ENCODE data around the gene HIP1R.

The HIP1R gene

GRCh38 chr12:122846622-122847515 lies 11.6 kb downstream of the HIP1R start:
- no peak for DNase-seq (ENCODE audit: low read depth, low spot score)
- no peak overlapping the region for H3K4me3 ChIP-seq (ENCODE audit: low read length)

- no peak overlapping the region for H3K4me3 ChIP-seq (ENCODE audit: low read length)
- DNase-seq (ENCODE audit: low read depth, low spot score), result no peak
These were observed 12.2 kb downstream of the HIP1R start for GRCh38 chr12:122847516-122847836.

GRCh38 chr12:122847921-122848421 lies 12.7 kb downstream of the HIP1R start:
- no peak for DNase-seq (ENCODE audit: low read depth, low spot score)
- H3K4me3 ChIP-seq (ENCODE audit: low read length), result no peak overlapping the region

- DNase-seq (ENCODE audit: low read depth, low spot score), result no peak
- no peak overlapping the region for H3K4me3 ChIP-seq (ENCODE audit: low read length)
These were observed 13.5 kb downstream of the HIP1R start for GRCh38 chr12:122848471-122849351.

GRCh38 chr12:122849352-122850047 lies 14.2 kb downstream of the HIP1R start:
- DNase-seq (ENCODE audit: low read depth, low spot score), result no peak
- H3K4me3 ChIP-seq (ENCODE audit: low read length), result no peak overlapping the region

- no peak overlapping the region for H3K4me3 ChIP-seq (ENCODE audit: low read length)
- DNase-seq (ENCODE audit: low read depth, low spot score), result no peak
These were observed 14.8 kb downstream of the HIP1R start for GRCh38 chr12:122850048-122850445.

GRCh38 chr12:122850695-122851350 lies 15.6 kb downstream of the HIP1R start:
- no peak for DNase-seq (ENCODE audit: low read depth, low spot score)
- no peak overlapping the region for H3K4me3 ChIP-seq (ENCODE audit: low read length)

GRCh38 chr12:122851820-122852219 lies 16.6 kb downstream of the HIP1R start:
- no peak overlapping the region for H3K4me3 ChIP-seq (ENCODE audit: low read length)
- no peak for DNase-seq (ENCODE audit: low read depth, low spot score)

- no peak for DNase-seq (ENCODE audit: low read depth, low spot score)
- no peak overlapping the region for H3K4me3 ChIP-seq (ENCODE audit: low read length)
These were observed 17.3 kb downstream of the HIP1R start for GRCh38 chr12:122852336-122853275.

GRCh38 chr12:122853582-122854245 lies 18.5 kb downstream of the HIP1R start:
- no peak overlapping the region for H3K4me3 ChIP-seq (ENCODE audit: low read length)
- no peak for DNase-seq (ENCODE audit: low read depth, low spot score)

GRCh38 chr12:122854554-122854953 lies 19.3 kb downstream of the HIP1R start:
- H3K4me3 ChIP-seq (ENCODE audit: low read length), result no peak overlapping the region
- DNase-seq (ENCODE audit: low read depth, low spot score), result no peak

- DNase-seq (ENCODE audit: low read depth, low spot score), result no peak
- no peak overlapping the region for H3K4me3 ChIP-seq (ENCODE audit: low read length)
These were observed 20.0 kb downstream of the HIP1R start for GRCh38 chr12:122855071-122855829.

GRCh38 chr12:122855928-122856831 lies 20.9 kb downstream of the HIP1R start:
- H3K4me3 ChIP-seq (ENCODE audit: low read length), result no peak overlapping the region
- DNase-seq (ENCODE audit: low read depth, low spot score), result no peak

GRCh38 chr12:122856999-122857671 lies 21.9 kb downstream of the HIP1R start:
- no peak overlapping the region for H3K4me3 ChIP-seq (ENCODE audit: low read length)
- DNase-seq (ENCODE audit: low read depth, low spot score), result no peak

GRCh38 chr12:122858171-122858570 lies 22.9 kb downstream of the HIP1R start:
- DNase-seq (ENCODE audit: low read depth, low spot score), result no peak
- no peak overlapping the region for H3K4me3 ChIP-seq (ENCODE audit: low read length)

Data from Jurkat, Clone E6-1 (cell line).